Hindlimb muscle (tissue), 1 donor: Measurements from ENCODE around the gene RYR3. TPM values are rescaled to one million over a fixed set of nuclear protein-coding genes. Genes with fewer than 3 reads are reported as not detected.

Experiments used
- DNase-seq: peaks from one replicate; pipeline ENCODE4 v3.0.0-alpha.2; 2013
- polyA plus RNA-seq: library from polyadenylated mRNA; unstranded; fragments of 120-200 nt; gene quantifications from one replicate; pipeline ENCODE4 v1.2.1, GENCODE V29; 2013; ENCODE audit not compliant: insufficient read length

The RYR3 gene
- polyA plus RNA-seq, 1 donor = 48.3 TPM

- no peak for DNase-seq
Observed at GRCh38 chr15:33451385-33451784, 140.6 kb downstream of the RYR3 start.

GRCh38 chr15:33453761-33454160 lies 143.0 kb downstream of the RYR3 start:
- no peak for DNase-seq

GRCh38 chr15:33454346-33454745 lies 143.6 kb downstream of the RYR3 start:
- no peak for DNase-seq

- DNase-seq = no peak
Observed at GRCh38 chr15:33454996-33455395, 144.2 kb downstream of the RYR3 start.

- DNase-seq = no peak
Observed at GRCh38 chr15:33458421-33458820, 147.7 kb downstream of the RYR3 start.

GRCh38 chr15:33460166-33460805 lies 149.5 kb downstream of the RYR3 start:
- no peak for DNase-seq

GRCh38 chr15:33461671-33462070 lies 150.9 kb downstream of the RYR3 start:
- no peak for DNase-seq

GRCh38 chr15:33467146-33467815 lies 156.5 kb downstream of the RYR3 start:
- no peak for DNase-seq

- DNase-seq = no peak
Observed at GRCh38 chr15:33467816-33468163, 157.0 kb downstream of the RYR3 start.

- no peak for DNase-seq
Observed at GRCh38 chr15:33468740-33469139, 158.0 kb downstream of the RYR3 start.

GRCh38 chr15:33473005-33473404 lies 162.2 kb downstream of the RYR3 start:
- no peak for DNase-seq

GRCh38 chr15:33473714-33474113 lies 162.9 kb downstream of the RYR3 start:
- DNase-seq = no peak

GRCh38 chr15:33476076-33476475 lies 165.3 kb downstream of the RYR3 start:
- DNase-seq = no peak

GRCh38 chr15:33476908-33477307 lies 166.1 kb downstream of the RYR3 start:
- DNase-seq = no peak

- DNase-seq = no peak
Observed at GRCh38 chr15:33489335-33489734, 178.6 kb downstream of the RYR3 start.

- no peak for DNase-seq
Observed at GRCh38 chr15:33490703-33491102, 179.9 kb downstream of the RYR3 start.

- DNase-seq = no peak
Observed at GRCh38 chr15:33492434-33493052, 181.8 kb downstream of the RYR3 start.

GRCh38 chr15:33494306-33494705 lies 183.5 kb downstream of the RYR3 start:
- DNase-seq = no peak

GRCh38 chr15:33500432-33501195 lies 189.8 kb downstream of the RYR3 start:
- no peak for DNase-seq

GRCh38 chr15:33503681-33504080 lies 192.9 kb downstream of the RYR3 start:
- no peak for DNase-seq

GRCh38 chr15:33506781-33507296 lies 196.1 kb downstream of the RYR3 start:
- no peak for DNase-seq

GRCh38 chr15:33508703-33509102 lies 197.9 kb downstream of the RYR3 start:
- no peak for DNase-seq

GRCh38 chr15:33515121-33515520 lies 204.4 kb downstream of the RYR3 start:
- no peak for DNase-seq
